H9 (cell line): ENCODE data around the gene CDH4. TPM values are rescaled to one million over a fixed set of nuclear protein-coding genes. Genes with fewer than 3 reads are reported as not detected.

Experiments used
- DNase-seq: peaks from one replicate; pipeline ENCODE4 v3.0.0-alpha.2; 2017
- H2AFZ ChIP-seq: one replicate; pipeline ENCODE4 v1.6.1; 2013; ENCODE audit warnings: mild to moderate bottlenecking, low read length, control low read depth, moderate library complexity
- H2AK5ac ChIP-seq: 2 replicates; pipeline ENCODE4 v1.6.1; 2013; ENCODE audit warnings: low read length, control low read depth, mixed read lengths; ENCODE audit not compliant: insufficient read length
- H2BK120ac ChIP-seq: one replicate; pipeline ENCODE4 v1.6.1; 2013; ENCODE audit warnings: low read depth, mild to moderate bottlenecking, low read length, control low read depth, inconsistent platforms; ENCODE audit not compliant: poor library complexity, severe bottlenecking
- H2BK12ac ChIP-seq: 2 replicates; pipeline ENCODE4 v1.6.1; 2013; ENCODE audit warnings: low read length, control low read depth, mixed read lengths, low read depth; ENCODE audit not compliant: insufficient read length
- H2BK15ac ChIP-seq: 2 replicates; pipeline ENCODE4 v1.6.1; 2013; ENCODE audit warnings: low read depth, low read length, control low read depth
- H2BK20ac ChIP-seq: one replicate; pipeline ENCODE4 v1.6.1; 2013; ENCODE audit warnings: low read depth, mild to moderate bottlenecking, low read length, control low read depth, inconsistent platforms; ENCODE audit not compliant: poor library complexity, severe bottlenecking
- H2BK5ac ChIP-seq: 2 replicates; pipeline ENCODE4 v1.6.1; 2013; ENCODE audit warnings: low read length, control low read depth, mixed read lengths; ENCODE audit not compliant: insufficient read length
- H3K14ac ChIP-seq: 2 replicates; pipeline ENCODE4 v1.6.1; 2013; ENCODE audit warnings: low read length, control low read depth; ENCODE audit not compliant: insufficient read depth
- H3K18ac ChIP-seq: 2 replicates; pipeline ENCODE4 v1.6.1; 2013; ENCODE audit warnings: low read depth, mild to moderate bottlenecking, mixed read lengths, low read length, control low read depth; ENCODE audit not compliant: insufficient read length
- H3K23ac ChIP-seq: 2 replicates; pipeline ENCODE4 v1.6.1; 2013; ENCODE audit warnings: low read length, control low read depth, mixed read lengths, low read depth; ENCODE audit not compliant: insufficient read length
- H3K23me2 ChIP-seq: 2 replicates; pipeline ENCODE4 v1.6.1; 2013; ENCODE audit warnings: low read depth, mild to moderate bottlenecking, mixed read lengths, low read length, control low read depth; ENCODE audit not compliant: insufficient read length, poor library complexity, severe bottlenecking
- H3K27ac ChIP-seq: 2 replicates; pipeline ENCODE4 v1.5.1; 2013; ENCODE audit warnings: low read length, control low read depth, mixed read lengths, low read depth; ENCODE audit not compliant: insufficient read length
- H3K27me3 ChIP-seq: 2 replicates; pipeline ENCODE4 v1.6.1; 2013; ENCODE audit warnings: low read length, control low read depth, inconsistent platforms; ENCODE audit not compliant: insufficient read depth
- H3K4ac ChIP-seq: 2 replicates; pipeline ENCODE4 v1.6.1; 2013; ENCODE audit warnings: low read depth, mild to moderate bottlenecking, control low read depth, inconsistent platforms, low read length, moderate library complexity
- H3K4me1 ChIP-seq: 2 replicates; pipeline ENCODE4 v1.6.1; 2013; ENCODE audit warnings: low read length, control low read depth, inconsistent platforms; ENCODE audit not compliant: insufficient read depth
- H3K4me2 ChIP-seq: 2 replicates; pipeline ENCODE4 v1.6.1; 2013; ENCODE audit warnings: low read length, control low read depth, mixed read lengths; ENCODE audit not compliant: insufficient read length, insufficient read depth
- H3K56ac ChIP-seq: 2 replicates; pipeline ENCODE4 v1.6.1; 2013; ENCODE audit warnings: low read depth, mild to moderate bottlenecking, mixed read lengths, low read length, control low read depth; ENCODE audit not compliant: insufficient read length
- H3K79me1 ChIP-seq: 2 replicates; pipeline ENCODE4 v1.6.1; 2013; ENCODE audit warnings: low read depth, mild to moderate bottlenecking, moderate library complexity, low read length, control low read depth, inconsistent platforms; ENCODE audit not compliant: insufficient read depth, poor library complexity, severe bottlenecking
- H3K79me2 ChIP-seq: 2 replicates; pipeline ENCODE4 v1.6.1; 2013; ENCODE audit warnings: low read length, control low read depth, inconsistent platforms; ENCODE audit not compliant: insufficient read depth
- H3K9ac ChIP-seq: 2 replicates; pipeline ENCODE4 v1.6.1; 2013; ENCODE audit warnings: low read length, control low read depth, mixed read lengths; ENCODE audit not compliant: insufficient read length; ENCODE audit errors: extremely low read depth
- H3K9me3 ChIP-seq: one replicate; pipeline ENCODE4 v1.6.1; 2013; ENCODE audit warnings: low read depth, low read length, inconsistent platforms; ENCODE audit not compliant: control insufficient read depth
- H3T11ph ChIP-seq: one replicate; pipeline ENCODE4 v1.6.1; 2013; ENCODE audit warnings: mild to moderate bottlenecking, low read length, control low read depth, inconsistent platforms
- H4K20me1 ChIP-seq: one replicate; pipeline ENCODE4 v1.6.1; 2013; ENCODE audit not compliant: control insufficient read depth, insufficient read length, insufficient read depth
- H4K5ac ChIP-seq: 2 replicates; pipeline ENCODE4 v1.6.1; 2013; ENCODE audit warnings: low read depth, mild to moderate bottlenecking, mixed read lengths, low read length, control low read depth; ENCODE audit not compliant: insufficient read length
- H4K8ac ChIP-seq: replicated peaks from 2 replicates; pipeline ENCODE4 v1.6.1; 2013; ENCODE audit warnings: low read length, control low read depth, mixed read lengths, low read depth; ENCODE audit not compliant: insufficient read length
- H4K91ac ChIP-seq: 2 replicates; pipeline ENCODE4 v1.6.1; 2013; ENCODE audit warnings: low read depth, mild to moderate bottlenecking, moderate library complexity, mixed read lengths, low read length, control low read depth; ENCODE audit not compliant: insufficient read length
- H3K27ac Mint-ChIP-seq, 3 experiments: 2 replicates in 2 of 3; 3 replicates in 1 of 3; pipeline ENCODE4 v1.8.0; 2020 to 2021; ENCODE audit warnings: mixed read lengths in 3 of 3, mild to moderate bottlenecking in 1 of 3, moderate library complexity in 1 of 3
- H3K27me3 Mint-ChIP-seq: 2 replicates; pipeline ENCODE4 v1.8.0; 2021; ENCODE audit warnings: low read depth, mild to moderate bottlenecking, moderate library complexity, mixed read lengths
- H3K36me3 Mint-ChIP-seq, 3 experiments: 2 replicates in 2 of 3; 3 replicates in 1 of 3; pipeline ENCODE4 v1.8.0; 2020 to 2021; ENCODE audit warnings: low read depth in 3 of 3, mixed read lengths in 3 of 3; ENCODE audit not compliant: insufficient read depth in 1 of 3
- H3K4me1 Mint-ChIP-seq, 2 experiments: 2 replicates each; pipeline ENCODE4 v1.8.0; 2020; ENCODE audit warnings: mixed read lengths in 2 of 2
- H3K4me3 Mint-ChIP-seq, 2 experiments: 2 replicates in 1 of 2; 3 replicates in 1 of 2; pipeline ENCODE4 v1.8.0; 2020 to 2021; ENCODE audit warnings: mild to moderate bottlenecking in 2 of 2, mixed read lengths in 2 of 2, moderate library complexity in 1 of 2
- H3K9me3 Mint-ChIP-seq, 2 experiments: 2 replicates in 1 of 2; 3 replicates in 1 of 2; pipeline ENCODE4 v1.8.0; 2020; ENCODE audit warnings: mild to moderate bottlenecking in 2 of 2, mixed read lengths in 2 of 2, moderate library complexity in 1 of 2
- WGBS: extraction: QIAGEN DNeasy Blood & Tissue Kit; methylation state at CpG from one replicate; pipeline ENCODE4 v1.1.7; 2013; ENCODE audit warnings: missing lambda C conversion rate, low lambda C conversion rate, mixed read lengths; ENCODE audit not compliant: insufficient read length; ENCODE audit errors: extremely low coverage; 5-methylcytosine and 5-hydroxymethylcytosine counted together
- total RNA-seq: library from RNA; stranded (reverse); gene quantifications from 2 replicates; pipeline ENCODE4 v1.2.1, GENCODE V29; 2021
- TF ChIP-seq, protein P1 (sequence below): fragments of 200-600 bp; sonication (generic); conservative IDR thresholded peaks from 3 replicates; pipeline ENCODE4 v1.8.0; 2021; ENCODE audit warnings: antibody characterized with exemption, mild to moderate bottlenecking

The CDH4 gene
- total RNA-seq, 1 experiment from 2014 or later, result 3.0 TPM

DNA sequence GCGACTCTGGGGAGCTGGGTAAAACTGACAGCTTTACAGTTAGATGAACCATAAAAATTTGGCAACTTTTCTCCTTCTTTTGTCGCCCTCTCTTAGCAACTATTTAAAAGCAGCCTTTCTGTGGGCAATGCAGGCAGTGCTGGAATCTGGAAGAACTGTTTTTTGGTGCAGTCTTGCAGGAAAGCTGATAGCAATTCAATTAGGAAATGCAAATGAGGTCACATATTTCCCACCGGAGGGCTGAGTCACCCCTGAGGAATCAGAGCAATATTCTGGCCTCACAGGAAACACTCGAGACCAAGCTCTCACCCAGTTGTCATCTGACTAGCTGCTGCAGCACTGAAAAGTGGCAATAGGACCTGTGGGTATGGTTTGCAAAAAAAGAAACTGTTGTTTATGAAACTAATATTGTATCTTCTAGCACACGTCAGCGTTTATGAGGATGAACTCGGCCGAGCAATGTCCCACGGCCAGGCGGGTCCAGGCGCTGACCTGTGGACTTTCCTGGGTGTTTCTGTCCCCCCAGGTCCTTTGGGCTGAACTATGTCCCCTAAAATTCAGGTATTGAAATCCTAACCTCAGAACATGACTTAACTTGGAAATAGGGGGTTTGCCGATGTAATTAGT is 501.4 kb downstream of the CDH4 start:
- Histone ChIP-seq H4K8ac (no peak overlapping the region), H3K4ac (no peak overlapping the region), H3K27me3 (no peaks in the 10 kb centered on the region), H2AK5ac (no peak overlapping the region), H4K91ac (no peak overlapping the region), H3K23me2 (no peaks in the 10 kb centered on the region), H2BK15ac (no peak overlapping the region), H3K56ac (no peak overlapping the region), H4K20me1 (peaks cover 2% of the 10 kb centered on the region), H3T11ph (no peak overlapping the region), H2AFZ (no peak overlapping the region), H2BK20ac (no peak overlapping the region), H3K4me2 (no peak overlapping the region), H2BK5ac (no peak overlapping the region), H3K27ac (no peak overlapping the region), H3K9ac (no peak overlapping the region), H3K79me2 (no peaks in the 10 kb centered on the region), H2BK120ac (no peak overlapping the region), H3K18ac (no peak overlapping the region), H4K5ac (no peak overlapping the region), H3K4me1 (peaks cover 1% of the 10 kb centered on the region), H3K79me1 (no peaks in the 10 kb centered on the region), H2BK12ac (no peak overlapping the region), H3K23ac (no peak overlapping the region), H3K9me3 (no peaks in the 10 kb centered on the region), H3K14ac (no peak overlapping the region)
- H3K4me3 Mint-ChIP-seq, result no peak overlapping the region; a peak in 1 of 5 replicates
- DNase-seq, result no peak
- TF ChIP-seq, protein P1, sequence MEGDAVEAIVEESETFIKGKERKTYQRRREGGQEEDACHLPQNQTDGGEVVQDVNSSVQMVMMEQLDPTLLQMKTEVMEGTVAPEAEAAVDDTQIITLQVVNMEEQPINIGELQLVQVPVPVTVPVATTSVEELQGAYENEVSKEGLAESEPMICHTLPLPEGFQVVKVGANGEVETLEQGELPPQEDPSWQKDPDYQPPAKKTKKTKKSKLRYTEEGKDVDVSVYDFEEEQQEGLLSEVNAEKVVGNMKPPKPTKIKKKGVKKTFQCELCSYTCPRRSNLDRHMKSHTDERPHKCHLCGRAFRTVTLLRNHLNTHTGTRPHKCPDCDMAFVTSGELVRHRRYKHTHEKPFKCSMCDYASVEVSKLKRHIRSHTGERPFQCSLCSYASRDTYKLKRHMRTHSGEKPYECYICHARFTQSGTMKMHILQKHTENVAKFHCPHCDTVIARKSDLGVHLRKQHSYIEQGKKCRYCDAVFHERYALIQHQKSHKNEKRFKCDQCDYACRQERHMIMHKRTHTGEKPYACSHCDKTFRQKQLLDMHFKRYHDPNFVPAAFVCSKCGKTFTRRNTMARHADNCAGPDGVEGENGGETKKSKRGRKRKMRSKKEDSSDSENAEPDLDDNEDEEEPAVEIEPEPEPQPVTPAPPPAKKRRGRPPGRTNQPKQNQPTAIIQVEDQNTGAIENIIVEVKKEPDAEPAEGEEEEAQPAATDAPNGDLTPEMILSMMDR, result no peak
- H3K27me3 Mint-ChIP-seq, result peaks cover 32% of the 10 kb centered on the region
- peaks cover 13% of the 10 kb centered on the region in 2 experiments for H3K9me3 Mint-ChIP-seq
- WGBS, result no CpG with 5 or more reads among the region's 12 CpGs
- peak overlapping the region in 1 of 3 experiments; percentile 65; a peak in 2 of 7 replicates for H3K27ac Mint-ChIP-seq
- H3K4me1 Mint-ChIP-seq, result peaks cover 11 to 12% of the 10 kb centered on the region in 2 experiments
- H3K36me3 Mint-ChIP-seq, result 0 out of 7 replicates have a peak, but pooled peaks cover 0 to 7% (median 0%) of the 10 kb centered on the region in 3 experiments
